HT1080 (cell line): Measurements from ENCODE around the gene NXT1. TPM values are rescaled to one million over a fixed set of nuclear protein-coding genes. Genes with fewer than 3 reads are reported as not detected.

Experiments used
- DNase-seq: peaks from one replicate; pipeline ENCODE4 v3.0.0-alpha.2; 2015; ENCODE audit warnings: low read depth
- total RNA-seq: library from RNA; depleted of rRNA; stranded (reverse); fragments of >200 nt; shearing (Covaris generic); gene quantifications from 2 replicates; pipeline ENCODE4 v1.2.3, GENCODE V29; 2014

Gene NXT1
- total RNA-seq, 1 experiment from 2014 or later: 76.2 TPM

DNA sequence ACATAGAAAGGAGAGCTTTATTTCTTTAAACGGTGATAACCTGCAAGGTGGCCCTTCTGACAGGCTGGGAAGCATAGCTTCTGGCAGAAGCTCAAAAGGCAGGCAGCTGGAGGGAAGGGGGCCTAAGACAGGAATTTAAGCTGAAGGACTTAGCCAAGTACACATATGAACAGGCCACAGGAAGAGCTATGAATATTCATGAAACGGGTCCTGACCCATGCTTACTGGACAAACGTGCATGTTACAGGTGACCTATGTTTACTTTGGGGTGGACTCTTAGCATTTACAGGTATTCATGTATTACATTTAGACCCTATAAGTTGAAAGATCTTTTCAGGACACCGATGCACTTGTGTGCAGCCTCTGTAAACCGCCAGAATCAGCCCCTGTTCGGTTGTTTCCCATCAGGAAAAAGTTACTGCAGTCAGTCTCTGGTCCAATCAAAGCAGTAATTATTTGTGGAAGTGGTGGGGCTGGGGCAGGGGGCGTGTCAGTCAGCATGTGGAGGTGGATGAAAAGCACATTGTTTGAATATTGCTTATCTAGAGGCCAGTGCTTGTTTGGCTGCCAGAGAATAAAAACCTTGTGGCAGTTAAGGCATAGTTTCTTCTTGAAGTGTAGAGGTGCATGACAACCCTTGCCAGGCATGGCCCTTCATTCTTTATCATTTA, 8.5 kb downstream of the NXT1 start:
- DNase-seq: no peak

GRCh38 chr20:23360531-23360930, 9.9 kb downstream of the NXT1 start:
- DNase-seq: no peak

DNA sequence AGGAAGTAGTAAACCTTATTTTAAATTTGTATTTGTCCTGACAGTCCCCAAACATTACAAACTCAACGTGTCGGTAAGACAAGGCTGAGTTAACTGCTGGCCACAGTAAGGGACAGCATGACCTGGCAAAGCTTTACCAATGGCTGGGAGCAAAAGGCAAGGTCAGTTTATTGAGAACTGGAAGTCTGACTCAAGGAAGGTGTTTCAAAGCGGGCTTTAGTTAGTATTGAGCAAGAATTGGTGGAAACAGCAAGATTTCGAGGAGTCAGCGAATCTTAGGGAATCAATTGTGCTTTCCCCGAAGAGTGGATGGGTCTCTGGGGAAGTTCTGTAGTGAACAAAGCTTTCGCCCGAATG, 10.5 kb downstream of the NXT1 start:
- no peak for DNase-seq

DNA sequence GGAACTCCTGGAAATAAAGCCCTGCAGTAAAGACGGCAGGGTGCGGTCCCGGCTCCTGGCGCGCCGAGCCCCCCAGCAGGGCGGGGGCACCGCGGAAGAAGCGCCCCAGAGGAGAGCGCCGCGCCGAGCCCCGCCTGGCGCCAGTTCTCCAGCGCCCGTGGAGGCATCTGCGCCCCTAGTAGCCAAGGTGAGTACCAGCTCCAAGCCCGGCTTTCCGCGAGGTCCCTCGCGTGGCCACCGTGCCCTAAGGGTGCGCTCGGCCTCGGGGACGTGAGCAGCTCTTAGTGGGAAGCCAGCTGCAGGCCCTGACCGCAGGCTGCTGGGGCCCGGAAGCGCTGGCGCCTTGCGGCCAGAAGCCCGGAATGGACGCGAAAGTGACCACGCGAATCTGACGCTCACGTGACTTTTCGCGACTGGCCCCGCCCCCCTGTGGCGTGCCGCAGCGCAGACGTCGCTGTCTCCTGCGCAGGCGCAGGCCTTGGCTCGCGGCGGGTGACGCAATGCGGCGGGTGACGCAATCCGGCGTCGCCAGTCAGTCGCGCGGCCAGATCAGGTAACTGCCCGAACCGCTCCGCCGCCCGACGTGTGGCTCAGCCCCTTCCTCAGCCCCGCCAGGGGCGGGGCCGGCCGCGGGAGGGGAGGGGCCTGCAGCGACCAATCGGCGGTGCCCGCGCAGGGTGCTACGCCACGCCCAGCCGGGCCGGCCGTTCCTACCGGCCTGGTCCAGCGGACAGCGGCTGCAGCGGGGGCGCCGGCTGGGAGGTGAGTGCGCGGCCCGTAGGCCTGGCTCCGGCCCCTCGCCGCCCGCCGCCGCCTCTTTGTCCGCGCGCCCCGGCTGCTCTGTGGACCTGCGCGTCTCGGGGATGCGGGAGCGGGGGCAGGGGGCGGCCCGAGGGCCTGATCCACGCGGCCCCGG, 11.1 kb downstream of the NXT1 start, which contains the start of gene GZF1:
GZF1 (plus strand) TSS at position 707 of the 916 bp plus-strand sequence. CDS start 2,202 bp downstream, outside the sequence.
- peak; percentile 98 for DNase-seq

- DNase-seq: peak; percentile 32
These were observed 12.0 kb downstream of the NXT1 start for GRCh38 chr20:23362392-23363256.

GRCh38 chr20:23363257-23363649, 12.7 kb downstream of the NXT1 start:
- DNase-seq: no peak

GRCh38 chr20:23365390-23366165, 15.0 kb downstream of the NXT1 start:
- no peak for DNase-seq

DNA sequence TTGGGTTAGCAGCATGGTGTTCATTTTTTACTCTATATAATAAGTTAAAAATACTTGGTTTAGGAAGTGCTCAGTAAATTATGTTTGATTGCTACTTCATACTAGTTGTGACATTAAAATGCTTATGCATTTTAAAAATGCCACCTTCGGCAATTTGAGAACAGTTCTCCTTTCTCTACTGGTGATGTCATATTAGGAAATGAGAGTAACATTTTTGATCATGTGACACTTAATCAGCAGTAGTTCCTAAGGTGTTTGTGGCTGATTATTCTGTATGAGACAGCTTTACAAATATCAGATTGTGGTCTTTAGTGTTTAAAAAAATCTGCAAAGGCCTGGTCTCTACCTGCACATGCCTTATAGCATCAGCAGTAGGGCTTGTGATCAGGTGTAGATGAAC, 15.8 kb downstream of the NXT1 start:
- no peak for DNase-seq

DNA sequence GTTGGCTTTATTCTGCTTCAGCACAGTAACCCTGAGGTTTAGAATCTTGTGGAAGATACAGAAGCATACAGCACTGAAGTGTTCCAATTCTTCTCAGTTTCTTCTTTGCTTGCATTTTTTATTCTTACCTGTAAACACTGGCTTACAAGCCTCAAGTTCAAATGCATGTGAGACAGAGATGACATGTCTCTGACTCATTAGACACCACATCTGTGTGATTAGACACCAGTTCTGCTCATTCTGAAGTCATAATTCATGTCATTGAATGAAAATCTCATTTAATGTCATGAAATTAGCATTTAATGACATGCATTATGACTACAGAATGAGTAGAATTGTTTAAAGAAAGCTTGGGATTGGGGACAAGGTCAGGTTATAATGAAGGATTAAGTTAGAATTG, 17.2 kb downstream of the NXT1 start:
- no peak for DNase-seq

DNA sequence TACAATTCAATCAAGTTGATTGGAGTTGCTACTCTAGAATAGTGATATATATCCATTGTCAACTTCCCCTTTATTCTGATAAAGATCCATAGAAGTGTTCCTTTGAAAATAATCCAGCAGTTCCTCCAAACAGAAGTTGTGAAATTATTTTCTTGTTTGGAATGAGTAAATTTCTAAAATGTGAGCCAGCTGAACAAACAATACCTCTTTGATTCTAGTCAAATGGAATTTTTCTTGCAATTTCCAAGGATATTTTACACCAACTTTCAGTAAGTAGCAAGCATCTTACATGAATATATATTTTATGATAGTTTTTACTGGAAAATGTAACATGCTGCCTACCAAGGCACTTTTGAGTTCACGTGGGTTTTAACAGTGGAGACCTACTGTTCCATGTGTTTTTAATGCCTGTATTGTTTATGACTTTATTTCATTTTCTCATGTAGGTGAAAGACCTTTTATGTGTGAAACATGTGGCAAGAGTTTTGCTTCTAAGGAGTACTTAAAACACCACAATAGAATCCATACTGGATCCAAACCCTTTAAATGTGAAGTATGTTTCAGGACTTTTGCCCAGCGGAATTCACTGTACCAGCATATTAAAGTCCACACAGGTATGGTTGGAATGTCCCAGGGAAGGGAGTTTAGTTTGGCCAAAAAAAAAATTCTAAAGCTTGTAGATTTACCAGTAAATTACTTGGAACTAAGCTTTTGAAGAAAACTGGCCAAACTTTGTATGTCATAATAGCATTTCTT, 17.9 kb downstream of the NXT1 start:
- DNase-seq: no peak

- no peak for DNase-seq
These were observed 18.7 kb downstream of the NXT1 start for GRCh38 chr20:23369072-23369823.

DNA sequence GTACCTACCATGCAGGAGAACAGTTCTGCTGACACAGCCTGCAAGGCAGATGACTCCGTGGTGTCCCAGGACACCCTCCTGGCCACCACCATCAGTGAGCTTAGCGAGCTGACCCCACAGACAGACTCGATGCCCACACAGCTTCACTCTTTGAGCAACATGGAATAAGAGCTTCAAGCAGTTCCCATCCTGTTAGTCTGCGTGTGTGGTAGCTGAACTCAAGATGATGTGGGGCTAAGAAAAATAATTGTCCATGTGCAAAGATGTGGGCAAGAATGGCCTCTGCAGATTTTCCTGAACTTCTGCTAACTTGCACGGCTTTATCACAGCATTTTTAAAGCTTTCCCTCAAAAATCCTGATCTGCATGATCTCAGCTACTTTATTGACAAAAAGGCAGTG, 19.7 kb downstream of the NXT1 start:
- DNase-seq: no peak

DNA sequence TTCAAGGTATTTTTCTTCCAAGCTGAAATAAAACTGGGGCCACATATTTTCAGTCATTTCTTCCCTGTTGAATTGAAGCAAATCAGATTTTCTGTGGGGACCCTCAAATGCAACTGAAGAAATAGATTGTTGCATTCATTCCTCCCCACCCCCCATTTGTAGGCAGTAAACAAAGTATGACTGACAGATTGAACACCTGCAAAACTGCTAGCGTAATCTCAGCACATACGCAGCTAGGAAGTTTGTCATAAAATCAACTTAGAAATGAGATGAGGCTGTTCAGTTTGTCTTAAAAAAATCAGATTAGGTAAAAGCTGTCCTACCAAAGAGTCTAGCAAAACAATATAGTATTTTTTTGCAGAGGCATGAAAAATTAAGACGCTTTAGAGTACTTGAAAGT, 20.3 kb downstream of the NXT1 start:
- no peak for DNase-seq

DNA sequence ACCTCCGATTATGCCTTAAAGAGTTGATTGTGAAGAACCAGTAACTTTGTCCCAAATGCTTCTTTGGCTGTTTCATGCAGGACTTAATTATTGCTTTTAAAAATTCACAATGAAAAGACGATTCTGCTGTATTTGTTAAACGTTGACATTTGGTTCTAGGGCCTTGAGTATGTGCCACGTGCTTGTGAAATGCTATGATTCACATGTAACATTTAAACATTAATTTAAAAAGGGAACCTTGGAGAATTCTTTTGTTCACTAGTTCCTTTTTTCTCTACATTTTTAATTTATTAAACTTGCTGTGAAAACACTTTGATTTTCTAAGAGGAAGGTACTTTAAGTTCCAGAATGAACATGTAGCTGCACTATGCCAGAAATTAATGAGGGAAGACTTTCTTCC, 20.9 kb downstream of the NXT1 start:
- no peak for DNase-seq

DNA sequence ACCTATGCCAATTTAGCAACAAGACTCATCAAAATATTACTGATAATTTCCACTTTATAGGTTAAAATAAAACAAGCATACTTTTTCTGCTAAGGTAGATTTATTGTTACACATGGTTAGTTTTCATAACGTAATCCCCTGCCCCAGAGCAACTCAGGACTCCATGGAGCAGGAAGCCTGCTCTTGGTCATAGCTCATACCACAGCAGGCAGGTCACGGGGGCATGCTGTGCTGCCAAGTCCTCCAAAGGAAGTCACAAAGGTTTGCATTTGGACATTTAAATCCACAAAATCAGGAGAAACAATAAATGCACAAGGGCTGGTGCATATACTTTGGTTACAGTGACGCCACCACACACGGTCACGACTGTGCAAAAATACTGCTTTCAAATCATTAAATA, 23.9 kb downstream of the NXT1 start:
- DNase-seq: no peak

DNA sequence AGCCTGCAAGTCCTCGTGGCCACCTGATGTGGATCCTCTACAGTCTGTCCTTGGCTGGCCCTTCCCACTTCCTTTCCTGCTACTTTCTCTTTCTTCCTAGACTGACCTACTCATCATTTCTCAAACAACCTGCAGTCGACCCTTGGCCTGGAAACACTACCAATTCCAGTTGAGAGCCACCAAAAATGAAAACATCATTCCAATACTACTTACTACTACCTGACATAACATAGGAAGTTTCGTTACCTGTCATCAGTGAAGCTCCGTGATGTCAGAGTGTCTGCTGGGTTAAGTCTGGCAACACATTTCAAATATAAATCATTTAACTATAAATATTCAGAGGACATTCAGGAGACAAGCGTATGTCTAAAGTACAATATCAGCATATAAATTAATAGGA, 25.2 kb downstream of the NXT1 start:
- DNase-seq: no peak

GRCh38 chr20:23379772-23380171, 29.2 kb downstream of the NXT1 start:
- DNase-seq: no peak

GRCh38 chr20:23381876-23382275, 31.3 kb downstream of the NXT1 start:
- no peak for DNase-seq

GRCh38 chr20:23386304-23387117, 35.9 kb downstream of the NXT1 start:
- no peak for DNase-seq
